Uterus (tissue), 2 donors: ENCODE results near the gene IDUA.

Source experiments
- CTCF ChIP-seq, 4 experiments: fragments of 200-600 bp in 2 of 4; fragments of 450-650 bp in 2 of 4; sonication (generic) in 2 of 4; IDR thresholded peaks; one replicate each; pipeline ENCODE4 v1.5.1; 2016 to 2019; ENCODE audit warnings: antibody characterized with exemption in 4 of 4, mild to moderate bottlenecking in 2 of 4, moderate library complexity in 1 of 4
- POLR2A ChIP-seq, 2 donors: fragments of 450-650 bp; IDR thresholded peaks; one replicate each; pipeline ENCODE4 v1.6.1; 2016; ENCODE audit warnings: antibody characterized with exemption in 2 of 2, mild to moderate bottlenecking in 1 of 2, moderate library complexity in 1 of 2

DNA sequence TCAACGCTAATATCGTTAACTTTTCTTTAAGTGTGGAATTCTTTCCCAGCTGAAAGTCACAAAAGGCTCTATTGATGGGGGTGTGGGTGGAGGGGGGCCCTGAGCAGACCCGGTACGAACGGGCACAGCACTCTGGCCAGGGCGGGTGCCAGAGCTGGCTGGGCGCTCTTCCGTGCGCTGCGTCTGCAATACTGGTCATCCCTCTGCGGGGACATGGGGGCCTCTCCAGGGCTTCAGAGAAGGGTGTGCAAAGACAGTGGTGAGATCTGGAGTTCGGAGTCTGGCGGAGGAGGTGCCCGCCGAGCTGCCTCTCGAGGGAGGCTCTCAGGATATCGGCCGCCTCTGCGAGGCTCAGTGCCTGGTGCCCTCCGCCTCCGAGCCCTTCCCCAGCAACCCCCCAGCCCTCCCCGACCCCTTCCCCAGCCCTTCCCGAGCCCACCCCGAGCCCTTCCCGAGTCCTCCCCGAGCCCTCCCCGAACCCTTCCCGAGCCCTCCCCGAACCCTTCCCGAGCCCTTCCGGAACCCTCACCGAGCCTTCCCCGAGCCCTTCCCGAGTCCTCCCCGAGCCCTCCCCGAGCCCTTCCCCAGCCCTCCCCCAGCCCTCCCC is 58.9 kb downstream of the IDUA start:
- TF ChIP-seq CTCF (IDR thresholded peaks at IDR 0.05) (no peak), POLR2A (IDR thresholded peaks at IDR 0.05) (no peak)
